HG03064 (cell line): Measurements from ENCODE around the gene ACTL9.
"Not testable (repeated sequence)": the region's sequence is repeated elsewhere in the genome, so short reads cannot be mapped to it uniquely, and the experiment has no call there.

Experiments used
- ATAC-seq: cut with Tn5 transposase; IDR thresholded peaks from one replicate; pipeline ENCODE4 v1.9.1; 2021; ENCODE audit warnings: low read depth; ENCODE audit not compliant: unreplicated experiment

Gene ACTL9, protein sequence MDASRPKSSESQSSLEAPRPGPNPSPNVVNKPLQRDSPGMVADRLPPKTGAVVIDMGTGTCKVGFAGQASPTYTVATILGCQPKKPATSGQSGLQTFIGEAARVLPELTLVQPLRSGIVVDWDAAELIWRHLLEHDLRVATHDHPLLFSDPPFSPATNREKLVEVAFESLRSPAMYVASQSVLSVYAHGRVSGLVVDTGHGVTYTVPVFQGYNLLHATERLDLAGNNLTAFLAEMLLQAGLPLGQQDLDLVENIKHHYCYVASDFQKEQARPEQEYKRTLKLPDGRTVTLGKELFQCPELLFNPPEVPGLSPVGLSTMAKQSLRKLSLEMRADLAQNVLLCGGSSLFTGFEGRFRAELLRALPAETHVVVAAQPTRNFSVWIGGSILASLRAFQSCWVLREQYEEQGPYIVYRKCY

GRCh38 chr19:8698433-8699063, at the start of gene ACTL9:
TSS of gene ACTL9 (minus strand) at chr19:8698795. CDS start at chr19:8698701, 94 bp downstream.
- ATAC-seq = no peak

- not testable (repeated sequence) for ATAC-seq
Measured at GRCh38 chr19:8739291-8740065, 40.9 kb upstream of the ACTL9 start.

GRCh38 chr19:8738377-8738776, 39.8 kb upstream of the ACTL9 start:
- no peak for ATAC-seq

DNA sequence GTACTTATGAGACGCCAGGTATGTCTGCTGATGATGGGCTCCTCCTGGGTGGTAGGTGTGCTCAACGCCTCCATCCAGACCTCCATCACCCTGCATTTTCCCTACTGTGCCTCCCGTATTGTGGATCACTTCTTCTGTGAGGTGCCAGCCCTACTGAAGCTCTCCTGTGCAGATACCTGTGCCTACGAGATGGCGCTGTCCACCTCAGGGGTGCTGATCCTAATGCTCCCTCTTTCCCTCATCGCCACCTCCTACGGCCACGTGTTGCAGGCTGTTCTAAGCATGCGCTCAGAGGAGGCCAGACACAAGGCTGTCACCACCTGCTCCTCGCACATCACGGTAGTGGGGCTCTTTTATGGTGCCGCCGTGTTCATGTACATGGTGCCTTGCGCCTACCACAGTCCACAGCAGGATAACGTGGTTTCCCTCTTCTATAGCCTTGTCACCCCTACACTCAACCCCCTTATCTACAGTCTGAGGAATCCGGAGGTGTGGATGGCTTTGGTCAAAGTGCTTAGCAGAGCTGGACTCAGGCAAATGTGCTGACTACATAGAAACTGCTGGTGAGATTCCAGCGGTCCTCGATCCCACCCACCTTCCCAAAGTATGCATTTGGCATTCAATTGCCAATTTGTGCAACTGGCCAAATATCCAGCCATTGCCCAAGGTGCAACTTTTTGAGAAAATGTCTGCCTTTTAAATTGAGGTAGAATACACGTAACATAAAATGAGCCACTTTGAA, 33.0 kb upstream of the ACTL9 start:
- no peak for ATAC-seq

DNA sequence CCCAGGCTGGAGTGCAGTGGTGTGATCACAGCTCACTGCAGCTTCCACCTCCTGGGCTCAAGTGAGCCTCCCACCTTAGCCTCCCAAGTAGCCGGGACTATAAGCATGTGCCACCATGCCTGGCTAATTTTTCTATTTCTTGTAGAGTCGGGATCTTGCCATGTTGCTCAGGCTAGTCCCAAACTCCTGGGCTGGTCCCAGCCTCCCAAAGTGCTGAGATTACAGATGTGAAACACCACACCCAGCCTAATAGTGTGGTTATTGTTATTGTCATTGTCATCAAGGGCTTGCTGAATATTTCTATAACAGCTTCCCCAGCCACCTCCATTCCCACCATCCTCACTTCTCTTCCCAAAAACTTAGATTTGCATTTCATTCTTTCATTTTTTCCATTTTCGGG, 25.7 kb upstream of the ACTL9 start:
- ATAC-seq = no peak

GRCh38 chr19:8722032-8722431, 23.4 kb upstream of the ACTL9 start:
- no peak for ATAC-seq

DNA sequence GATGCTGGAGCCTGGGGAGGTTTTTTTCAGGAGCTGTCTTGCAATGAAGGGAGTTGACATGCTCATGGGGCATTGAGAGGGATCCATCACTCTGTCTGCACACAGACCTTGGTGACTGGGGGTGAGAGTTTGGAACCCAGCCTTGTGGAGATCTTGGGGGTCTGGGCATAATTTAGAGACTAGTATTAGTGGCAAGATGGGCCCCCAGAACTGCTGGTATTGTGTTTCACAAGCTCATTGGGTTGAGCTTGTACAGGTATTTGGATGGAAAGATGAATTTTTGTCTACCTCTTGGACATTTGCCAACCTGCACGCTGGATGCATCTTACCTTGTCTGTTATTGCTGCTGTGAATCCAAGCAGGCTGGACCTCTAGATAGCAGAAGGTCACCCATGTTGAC, 22.7 kb upstream of the ACTL9 start, which contains the start of gene OR2Z1:
Gene OR2Z1, plus strand, starts transcription at position 301 of the 400 bp plus-strand sequence. CDS start 9,395 bp downstream, outside the sequence.
- ATAC-seq = no peak

DNA sequence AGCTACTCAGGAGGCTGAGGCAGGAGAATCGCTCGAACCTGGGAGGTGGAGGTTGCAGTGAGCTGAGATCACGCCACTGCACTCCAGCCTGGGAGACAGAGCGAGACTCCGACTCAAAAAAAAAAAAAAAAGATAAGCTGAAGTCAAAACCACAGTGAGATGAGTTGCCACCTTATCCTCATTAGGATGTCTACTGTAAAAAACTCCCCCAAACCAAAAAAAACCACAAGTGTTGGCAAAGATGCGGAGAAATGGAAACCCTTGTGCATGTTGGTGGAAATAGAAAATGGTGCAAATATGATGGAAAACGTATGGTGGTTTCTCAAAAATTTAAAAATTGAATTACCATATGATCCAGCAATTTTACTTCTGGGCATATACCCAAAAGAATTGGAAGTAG, 11.7 kb upstream of the ACTL9 start:
- ATAC-seq = not testable (repeated sequence)

DNA sequence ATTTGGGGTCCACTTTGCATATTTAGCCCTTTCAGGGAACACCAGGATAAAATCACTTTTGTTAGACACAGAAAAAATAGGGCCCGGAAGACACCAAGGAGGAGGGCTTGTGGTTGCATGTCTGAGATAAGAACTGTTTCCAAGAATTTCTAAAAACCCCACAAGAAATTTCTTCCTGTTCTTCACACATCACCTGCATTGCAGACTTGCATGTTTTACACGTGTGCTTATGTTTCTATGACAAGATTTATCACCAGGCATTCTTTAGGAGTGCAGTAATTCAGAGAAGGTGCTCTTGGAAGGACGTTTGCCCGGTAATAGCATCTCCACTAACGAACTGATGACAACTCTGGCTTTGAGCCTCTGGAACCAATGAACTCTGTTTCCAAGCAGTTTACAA, 7.1 kb upstream of the ACTL9 start:
- ATAC-seq = no peak

- not testable (repeated sequence) for ATAC-seq
Measured at GRCh38 chr19:8705304-8705703, 6.7 kb upstream of the ACTL9 start.

DNA sequence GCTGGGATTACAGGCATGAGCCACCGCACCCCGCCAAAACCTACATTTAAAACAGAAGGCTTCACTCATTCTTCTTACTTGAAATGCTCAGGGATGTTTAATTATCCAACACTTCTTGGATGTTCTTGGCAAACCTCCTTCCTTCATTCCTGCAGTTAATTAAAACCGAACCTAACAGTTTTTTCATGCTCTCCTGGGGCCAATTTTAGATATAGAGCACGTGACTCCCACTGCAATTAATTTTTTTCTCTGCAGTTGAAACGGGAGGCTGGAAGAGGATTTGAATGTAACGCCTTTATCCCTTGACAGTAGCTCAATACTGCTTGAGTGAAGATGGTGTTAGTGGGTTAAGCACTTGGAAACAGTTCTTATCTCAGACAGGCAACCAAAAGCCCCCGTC, 4.6 kb upstream of the ACTL9 start:
- ATAC-seq = no peak

GRCh38 chr19:8702350-8702749, 3.8 kb upstream of the ACTL9 start:
- no peak for ATAC-seq

GRCh38 chr19:8700956-8701355, 2.4 kb upstream of the ACTL9 start:
- ATAC-seq = no peak

GRCh38 chr19:8699908-8700307, 1.3 kb upstream of the ACTL9 start:
- ATAC-seq = no peak

DNA sequence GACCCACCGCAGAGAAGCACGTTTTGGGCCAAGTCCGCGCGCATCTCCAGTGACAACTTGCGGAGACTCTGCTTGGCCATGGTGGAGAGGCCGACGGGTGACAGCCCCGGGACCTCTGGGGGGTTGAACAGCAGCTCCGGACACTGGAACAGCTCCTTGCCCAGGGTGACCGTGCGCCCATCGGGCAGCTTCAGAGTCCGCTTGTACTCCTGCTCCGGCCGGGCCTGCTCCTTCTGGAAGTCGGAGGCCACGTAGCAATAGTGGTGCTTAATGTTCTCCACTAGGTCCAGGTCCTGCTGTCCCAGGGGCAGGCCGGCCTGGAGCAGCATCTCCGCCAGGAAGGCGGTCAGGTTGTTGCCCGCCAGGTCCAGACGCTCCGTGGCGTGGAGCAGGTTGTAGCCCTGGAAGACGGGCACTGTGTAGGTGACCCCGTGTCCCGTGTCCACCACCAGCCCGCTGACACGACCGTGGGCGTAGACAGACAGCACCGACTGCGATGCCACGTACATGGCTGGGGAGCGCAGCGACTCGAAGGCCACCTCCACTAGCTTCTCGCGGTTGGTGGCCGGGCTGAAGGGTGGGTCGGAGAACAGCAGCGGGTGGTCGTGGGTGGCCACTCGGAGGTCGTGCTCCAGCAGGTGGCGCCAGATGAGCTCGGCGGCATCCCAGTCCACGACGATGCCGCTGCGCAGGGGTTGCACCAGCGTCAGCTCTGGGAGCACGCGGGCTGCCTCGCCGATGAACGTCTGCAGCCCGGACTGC, 743 bp downstream of the ACTL9 start:
- ATAC-seq = no peak

GRCh38 chr19:8696993-8697392, 1.6 kb downstream of the ACTL9 start:
- no peak for ATAC-seq

DNA sequence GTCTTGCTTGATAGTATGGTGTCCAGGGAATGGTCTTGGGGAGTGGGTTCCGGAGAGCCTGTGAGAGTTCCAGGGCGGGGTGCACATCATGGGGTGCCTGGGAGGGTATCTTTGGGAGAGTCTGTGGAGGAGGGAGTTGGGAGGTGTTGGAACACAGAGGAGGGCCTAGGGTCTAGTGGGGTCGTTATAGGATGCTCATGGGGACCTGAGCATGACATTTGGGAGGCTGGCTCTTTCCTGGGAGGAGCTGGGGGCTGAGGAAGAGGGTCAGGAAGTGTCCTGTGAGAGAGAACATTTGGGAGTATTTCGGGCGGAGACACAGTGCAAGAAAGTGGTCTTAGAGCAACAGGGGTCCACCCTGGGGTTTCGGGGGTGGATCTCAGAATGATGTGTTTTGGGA, 2.7 kb downstream of the ACTL9 start:
- ATAC-seq = no peak

GRCh38 chr19:8695501-8695900, 3.1 kb downstream of the ACTL9 start:
- no peak for ATAC-seq

DNA sequence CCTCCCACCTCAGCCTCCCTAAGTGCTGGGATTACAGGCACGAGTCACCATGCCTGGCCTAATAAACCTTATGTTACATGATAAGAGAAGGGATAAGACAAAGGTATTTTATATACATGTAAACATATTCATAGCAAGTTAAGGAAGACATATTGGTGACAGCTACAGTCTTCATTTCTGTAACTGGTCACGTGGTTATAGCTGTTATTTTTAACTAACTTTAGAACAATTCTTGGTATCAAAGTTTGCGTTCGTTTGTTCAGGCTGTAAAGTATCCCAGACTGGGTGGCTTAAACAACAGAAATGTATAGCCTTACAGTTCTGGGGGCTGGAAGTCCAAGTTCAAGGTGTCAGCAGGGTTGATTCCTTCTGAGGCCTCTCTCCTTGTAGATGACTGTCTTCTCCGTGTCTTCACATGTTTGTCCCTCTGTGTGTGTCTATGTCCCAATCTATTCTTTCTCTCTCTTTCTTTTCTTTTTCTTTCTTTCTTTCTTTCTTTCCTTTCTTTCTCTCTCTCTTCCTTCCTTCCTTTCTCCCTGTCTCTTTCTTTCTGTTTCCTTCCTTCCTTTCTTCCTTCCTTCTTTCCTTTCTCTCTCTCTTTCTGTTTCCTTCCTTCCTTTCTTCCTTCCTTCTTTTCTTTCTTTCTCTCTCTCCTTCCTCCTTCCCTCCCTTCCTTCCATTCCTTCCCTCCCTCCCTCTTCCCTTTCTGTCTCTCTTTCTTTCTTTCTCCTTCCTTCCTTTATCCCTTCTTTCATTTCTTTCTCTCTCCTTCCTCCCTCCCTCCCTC, 7.6 kb downstream of the ACTL9 start:
- ATAC-seq = no peak
